NCI-H82 (cell line): ENCODE results near the gene CACNA1C.

ENCODE experiments used
- DNase-seq: peaks from one replicate; lab custom pipeline; 2025; lab: John Stamatoyannopoulos, UW

The CACNA1C gene

DNA sequence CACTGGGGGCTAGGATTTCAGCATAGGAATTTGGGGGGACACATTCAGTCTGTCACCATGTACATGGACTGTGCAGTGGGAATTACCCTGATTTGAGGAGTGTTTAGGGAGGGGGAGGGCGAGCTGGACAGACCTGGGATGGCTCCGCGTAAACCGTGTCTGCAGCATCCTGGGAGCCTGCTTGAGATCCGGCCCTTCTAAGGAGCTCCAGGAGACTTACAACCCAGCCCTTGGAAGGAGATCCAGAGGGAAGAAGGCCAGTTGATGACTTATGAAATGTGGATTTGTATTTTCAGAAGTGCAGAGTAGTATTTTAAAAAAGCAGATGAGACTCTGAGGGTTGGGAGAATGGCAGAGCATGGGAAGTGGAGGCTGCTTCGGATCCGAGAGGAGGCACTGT is 153.2 kb downstream of the CACNA1C start:
- DNase-seq = no peak

DNA sequence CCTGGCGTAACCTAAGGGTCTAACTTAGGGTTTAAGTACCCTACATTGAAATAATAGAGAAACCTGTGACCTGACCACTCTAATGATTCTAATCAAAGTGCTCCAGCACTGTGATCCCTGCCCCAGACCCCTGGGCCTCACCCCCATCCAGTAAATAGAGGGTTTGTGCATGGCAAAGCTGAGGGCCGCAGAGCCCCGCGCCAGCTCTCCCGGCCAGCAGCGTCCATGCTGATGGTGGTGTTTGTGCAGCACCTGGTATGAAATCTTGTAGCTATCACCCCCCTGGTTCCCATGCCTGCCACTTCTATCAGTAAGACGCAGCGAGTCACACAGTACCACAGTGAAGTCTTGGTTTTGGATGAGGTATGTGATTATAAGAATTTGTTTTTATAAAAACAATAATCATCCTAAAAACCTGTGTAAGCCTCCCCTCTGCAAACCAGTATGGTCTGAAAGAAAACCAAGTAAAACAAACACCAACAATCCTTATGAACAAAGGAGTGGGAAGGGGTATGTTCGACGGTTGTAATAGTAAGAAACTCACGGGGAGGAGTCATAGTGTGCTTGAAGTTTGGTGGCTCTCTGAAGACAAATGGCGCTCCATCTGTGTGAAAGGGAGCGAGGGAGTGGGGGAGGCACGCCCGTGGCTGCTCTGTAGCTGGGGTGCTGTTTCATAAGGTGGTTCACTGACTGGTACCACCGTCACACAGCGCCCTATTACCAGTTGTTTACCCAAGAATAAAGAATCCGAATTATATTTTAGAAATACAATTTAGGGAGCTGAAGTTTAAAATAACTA is 156.2 kb downstream of the CACNA1C start:
- DNase-seq = no peak

GRCh38 chr12:2211119-2211518 is 158.3 kb downstream of the CACNA1C start:
- DNase-seq = no peak

GRCh38 chr12:2212537-2212936 is 159.8 kb downstream of the CACNA1C start:
- no peak for DNase-seq

- DNase-seq = no peak
These were observed 160.4 kb downstream of the CACNA1C start for GRCh38 chr12:2212971-2213869.

DNA sequence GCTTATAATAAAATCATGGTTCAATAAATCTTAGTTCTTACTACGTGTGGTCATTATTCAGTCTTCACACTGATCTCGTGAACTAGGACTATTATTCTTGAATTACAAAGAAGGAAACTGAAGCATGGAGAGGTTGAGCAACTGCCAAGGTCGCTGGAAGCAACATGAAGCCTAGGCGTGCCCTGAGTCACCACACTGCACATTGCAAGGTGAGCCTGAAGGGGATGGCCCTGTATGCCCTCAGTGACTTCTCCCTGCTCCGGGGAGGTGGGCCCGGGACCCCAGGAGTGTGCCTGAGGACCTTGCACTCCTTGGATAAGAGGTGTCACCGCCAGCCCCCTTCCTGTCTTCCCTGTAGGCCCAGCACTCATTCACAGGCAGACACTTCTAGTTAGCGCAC is 161.6 kb downstream of the CACNA1C start:
- no peak for DNase-seq

DNA sequence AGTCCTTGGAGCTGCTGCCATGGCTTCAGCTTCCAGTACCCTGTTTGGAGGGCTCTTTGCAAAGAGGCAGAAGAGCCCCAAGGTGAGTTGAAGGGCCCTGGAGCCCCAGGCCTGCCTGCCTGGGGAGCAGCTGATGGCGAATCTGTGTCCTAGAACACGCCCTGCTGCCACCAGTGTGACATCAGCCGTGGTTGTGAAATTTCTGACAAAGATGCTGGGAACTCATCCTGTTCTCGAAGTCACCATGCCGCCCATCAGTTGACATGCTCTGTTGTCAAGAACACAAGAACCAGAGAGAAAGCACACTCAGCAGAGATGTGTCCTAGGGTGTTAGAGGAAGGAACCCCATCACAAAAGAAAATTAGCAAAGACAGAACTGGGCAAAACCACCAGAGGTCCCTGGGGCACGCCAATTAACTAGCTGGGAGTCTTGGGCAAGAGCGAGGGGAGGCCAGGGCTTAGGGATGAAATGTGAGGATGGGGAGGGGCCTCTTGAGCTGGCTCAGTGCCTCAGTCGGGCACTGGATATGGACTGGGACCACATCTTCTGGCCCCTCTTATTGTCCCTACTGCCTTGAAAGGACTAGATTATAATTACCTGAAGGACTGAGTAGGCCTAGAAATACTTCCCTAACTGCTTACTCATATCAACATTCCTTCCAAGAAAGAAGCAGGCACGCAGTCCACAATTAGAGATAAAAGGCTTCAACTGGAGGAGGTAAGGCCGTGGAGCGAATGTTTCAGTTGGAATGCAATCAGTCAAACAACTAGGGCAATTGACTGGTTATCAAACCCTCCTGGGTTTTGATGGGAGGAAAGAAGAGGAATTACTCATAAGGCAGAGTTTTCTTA is 163.1 kb downstream of the CACNA1C start:
- DNase-seq = no peak

GRCh38 chr12:2218706-2219105 is 165.9 kb downstream of the CACNA1C start:
- no peak for DNase-seq

DNA sequence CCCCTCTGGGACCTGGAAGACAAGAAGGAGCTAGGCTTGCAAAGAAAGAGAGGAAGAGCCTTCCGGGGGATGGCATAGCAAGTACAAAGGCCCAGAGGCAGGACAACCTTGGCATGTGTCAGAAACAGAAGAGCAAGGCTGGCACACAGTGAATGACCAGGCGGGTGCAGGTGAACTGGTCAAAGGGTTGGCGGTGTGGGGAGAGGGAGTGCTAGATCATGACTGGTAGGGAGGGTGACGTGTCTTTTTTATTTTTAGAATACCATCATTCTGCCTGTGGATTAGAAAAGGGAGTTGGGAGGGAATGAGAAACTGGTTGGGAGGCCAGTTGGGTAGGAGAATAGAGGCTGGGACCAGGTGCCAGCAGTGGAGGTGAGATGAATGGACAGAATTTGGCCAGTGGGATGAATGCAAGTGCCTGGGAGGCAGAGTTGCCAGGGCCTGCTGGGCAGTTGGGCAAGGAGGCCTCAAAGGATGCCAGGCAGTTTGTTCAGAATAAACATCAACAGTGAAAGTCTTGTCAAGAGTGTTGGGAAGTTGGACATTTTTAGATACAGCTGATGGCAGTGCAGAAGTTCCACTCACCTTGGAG is 168.3 kb downstream of the CACNA1C start:
- DNase-seq = no peak

DNA sequence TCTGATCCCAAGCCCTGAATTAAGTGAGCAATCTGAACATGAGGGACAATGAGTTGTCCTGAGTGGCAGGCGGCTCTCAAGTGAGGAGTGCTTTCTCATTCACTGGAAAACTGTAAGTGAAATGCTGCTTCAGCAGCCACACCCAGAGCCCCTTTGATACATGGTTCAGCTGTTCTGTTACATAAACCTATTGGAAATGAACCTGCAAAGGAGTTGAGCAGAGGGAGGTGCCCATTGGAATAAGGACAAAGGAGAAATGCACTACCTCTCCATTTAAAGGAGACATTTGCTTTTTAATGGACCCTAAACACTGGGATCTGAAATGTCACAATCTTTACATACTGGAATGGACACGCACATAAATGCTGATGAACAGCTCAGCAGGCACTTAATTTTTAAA is 169.9 kb downstream of the CACNA1C start:
- DNase-seq = no peak

DNA sequence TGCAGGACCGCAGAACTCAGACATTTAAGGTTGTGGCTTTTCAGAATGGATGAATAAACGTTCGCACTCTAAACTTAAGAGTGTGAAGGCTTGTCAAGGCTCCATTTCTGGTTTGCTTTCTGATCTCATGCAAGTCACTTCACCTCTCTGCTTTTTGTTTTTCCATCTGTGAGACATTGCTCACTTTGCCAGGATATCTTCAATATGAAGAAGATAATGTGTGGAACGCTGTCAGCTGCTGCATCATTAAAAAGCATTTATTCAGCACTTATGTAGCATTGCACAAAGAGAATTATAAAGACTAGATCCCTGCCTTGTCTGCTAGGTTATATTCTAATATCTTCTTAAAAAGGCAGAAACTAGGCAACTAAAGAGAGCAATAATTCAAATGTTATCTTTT is 172.2 kb downstream of the CACNA1C start:
- DNase-seq = no peak

GRCh38 chr12:2225696-2226095 is 172.9 kb downstream of the CACNA1C start:
- no peak for DNase-seq

DNA sequence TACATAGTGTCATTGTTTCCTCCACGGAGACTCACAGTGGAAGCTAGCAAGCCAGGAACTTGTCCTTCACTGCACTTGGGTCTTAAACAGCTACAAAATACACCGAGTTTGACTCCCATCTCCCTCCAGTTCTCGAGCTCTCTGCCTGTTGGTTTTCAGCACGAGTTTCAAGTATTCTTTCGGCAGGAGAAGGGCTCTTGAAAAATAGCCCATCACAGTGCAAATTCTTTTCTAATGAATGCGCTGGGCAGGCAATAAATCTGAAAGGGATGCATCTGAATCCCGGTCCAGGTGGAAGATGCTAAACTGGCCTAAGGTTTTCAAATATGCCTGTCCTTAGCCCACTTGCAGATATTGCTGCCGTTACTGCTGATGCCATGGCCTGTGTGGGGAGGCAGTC is 173.9 kb downstream of the CACNA1C start:
- no peak for DNase-seq

- no peak for DNase-seq
These were observed 174.6 kb downstream of the CACNA1C start for GRCh38 chr12:2227360-2227759.

DNA sequence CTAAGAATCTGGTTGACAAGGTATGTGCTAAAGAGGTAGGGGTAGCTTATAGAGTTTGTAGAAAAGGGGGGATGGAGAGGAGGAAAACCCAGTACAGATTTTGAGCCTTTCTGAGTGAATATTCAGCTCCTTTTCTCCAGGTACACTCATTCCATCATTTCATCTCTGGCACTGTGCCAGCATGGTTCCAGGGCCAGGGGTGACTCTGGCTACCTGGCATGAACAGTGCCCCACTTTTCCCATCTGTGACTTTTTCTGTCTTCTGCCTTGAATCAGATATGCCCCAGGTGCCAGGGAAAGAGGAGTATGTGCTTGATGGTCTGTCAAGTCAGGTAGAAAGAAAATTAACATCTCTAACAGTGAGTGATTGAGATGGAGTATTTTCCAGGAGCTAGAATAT is 175.7 kb downstream of the CACNA1C start:
- DNase-seq = no peak

GRCh38 chr12:2229661-2230539 is 177.1 kb downstream of the CACNA1C start:
- DNase-seq = no peak

DNA sequence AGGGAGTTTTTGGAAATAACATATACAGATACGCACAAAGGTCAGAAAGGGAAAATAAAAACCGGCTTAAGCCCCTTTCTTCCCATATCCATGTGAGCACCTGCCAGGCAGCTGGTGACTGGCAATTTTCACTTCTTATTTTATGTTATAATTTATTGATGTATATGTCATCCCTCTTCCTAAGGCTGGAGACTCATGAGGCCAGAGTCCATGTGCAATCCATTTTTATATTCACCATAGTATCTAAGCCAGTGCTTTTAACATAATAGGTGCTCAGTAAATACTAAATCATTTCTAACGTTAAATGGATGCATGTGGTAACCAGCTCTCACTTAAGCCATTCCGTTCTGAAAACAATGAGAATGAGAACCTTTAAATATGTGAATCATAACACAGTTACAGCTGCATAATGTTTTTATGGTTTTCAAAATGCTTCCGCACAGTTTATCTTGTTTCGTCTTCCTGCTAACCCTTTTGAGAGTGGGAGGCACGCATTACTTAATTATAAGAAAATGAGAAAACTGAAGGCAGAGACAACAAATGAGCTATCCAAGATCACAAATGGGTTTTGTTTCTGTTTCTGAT is 178.3 kb downstream of the CACNA1C start:
- no peak for DNase-seq

GRCh38 chr12:2231956-2232355 is 179.2 kb downstream of the CACNA1C start:
- no peak for DNase-seq

DNA sequence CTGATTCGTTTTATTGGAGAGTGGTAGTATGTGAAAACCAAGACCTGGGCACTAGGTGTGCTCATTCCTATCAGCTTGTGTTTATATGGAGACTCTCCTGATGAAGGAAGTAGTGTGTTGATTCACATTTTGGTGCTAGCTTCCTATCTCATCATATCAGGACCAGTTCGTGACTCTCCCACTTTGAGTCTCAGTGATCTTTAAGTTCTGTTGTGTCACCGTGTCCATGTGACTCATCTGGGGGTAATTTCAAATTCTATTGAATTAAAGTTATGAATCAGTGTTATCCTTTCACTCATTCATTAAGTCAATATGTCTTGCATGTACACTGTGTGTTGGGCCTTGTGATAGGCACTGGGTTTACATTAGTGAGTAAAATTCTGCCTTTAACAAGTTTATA is 180.2 kb downstream of the CACNA1C start:
- no peak for DNase-seq

GRCh38 chr12:2234091-2234490 is 181.3 kb downstream of the CACNA1C start:
- no peak for DNase-seq
